Tibial artery (tissue), 4 donors: ENCODE measurements around the gene ZNF688.
A peak's percentile ranks its signal among the peaks of the same experiment; 100 is the strongest.

ENCODE experiments used
- DNase-seq, 2 donors: peaks; one replicate each; pipeline ENCODE4 v3.0.0-alpha.2; 2019
- H3K27ac ChIP-seq, 2 donors: fragments of 200-600 bp; sonication (generic) in 1 of 2; 1 replicate in 1 of 2; 2 replicates in 1 of 2; pipeline ENCODE4 v1.5.1; 2018 to 2019; ENCODE audit warnings: mild to moderate bottlenecking in 1 of 2
- H3K27me3 ChIP-seq, 2 donors: fragments of 200-600 bp; sonication (generic) in 1 of 2; one replicate each; pipeline versions ENCODE4 v1.5.1 to v1.6.0; 2016 to 2019
- H3K36me3 ChIP-seq, 3 donors: fragments of 200-600 bp; sonication (generic) in 2 of 3; one replicate each; pipeline ENCODE4 v1.5.1; 2016 to 2019; ENCODE audit warnings: mild to moderate bottlenecking in 2 of 3
- H3K4me1 ChIP-seq, 4 donors: fragments of 200-600 bp; sonication (generic) in 2 of 4; 1 replicate in 3 of 4; 2 replicates in 1 of 4; pipeline ENCODE4 v1.5.1; 2016 to 2019
- H3K4me3 ChIP-seq, 2 donors: fragments of 200-600 bp; sonication (generic) in 1 of 2; 1 replicate in 1 of 2; 2 replicates in 1 of 2; pipeline ENCODE4 v1.5.1; 2018 to 2019; ENCODE audit warnings: mild to moderate bottlenecking in 2 of 2
- H3K9me3 ChIP-seq, 3 donors: fragments of 200-600 bp; sonication (generic) in 1 of 3; one replicate each; pipeline ENCODE4 v1.5.1; 2016 to 2019
- intact Hi-C: fragments of 100-400 bp; cut with DNase I; formaldehyde crosslinking; loops from one replicate; pipeline ENCODE4 v1.15.0; 2023; ENCODE audit warnings: low total_unique reads
- TF ChIP-seq, protein P1 (sequence below), 2 experiments: fragments of 200-600 bp in 1 of 2; fragments of 450-650 bp in 1 of 2; IDR thresholded peaks; one replicate each; pipeline ENCODE4 v1.5.1; 2017 to 2019; ENCODE audit warnings: antibody characterized with exemption in 2 of 2, mild to moderate bottlenecking in 1 of 2, moderate library complexity in 1 of 2

ZNF688 gene

DNA sequence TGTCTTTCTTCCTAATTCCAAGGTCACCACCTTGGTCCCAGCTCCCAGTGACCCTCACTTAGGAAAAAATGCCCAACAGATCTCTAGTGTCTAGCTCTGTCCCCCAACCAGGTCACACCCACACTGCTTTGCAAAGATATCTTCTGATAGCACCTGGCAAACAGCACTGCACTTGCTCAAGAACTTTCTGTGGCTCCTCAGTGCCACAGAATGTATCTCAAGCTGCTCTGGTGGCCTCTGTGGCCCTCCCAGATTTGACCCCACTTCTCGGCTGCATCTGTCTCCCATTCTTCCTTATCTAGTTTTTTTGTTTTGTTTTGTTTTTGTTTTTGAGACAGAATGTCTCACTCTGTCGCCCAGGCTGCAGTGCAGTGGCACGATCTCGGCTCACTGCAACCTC is 5.0 kb downstream of the ZNF688 start:
- TF ChIP-seq, protein P1, sequence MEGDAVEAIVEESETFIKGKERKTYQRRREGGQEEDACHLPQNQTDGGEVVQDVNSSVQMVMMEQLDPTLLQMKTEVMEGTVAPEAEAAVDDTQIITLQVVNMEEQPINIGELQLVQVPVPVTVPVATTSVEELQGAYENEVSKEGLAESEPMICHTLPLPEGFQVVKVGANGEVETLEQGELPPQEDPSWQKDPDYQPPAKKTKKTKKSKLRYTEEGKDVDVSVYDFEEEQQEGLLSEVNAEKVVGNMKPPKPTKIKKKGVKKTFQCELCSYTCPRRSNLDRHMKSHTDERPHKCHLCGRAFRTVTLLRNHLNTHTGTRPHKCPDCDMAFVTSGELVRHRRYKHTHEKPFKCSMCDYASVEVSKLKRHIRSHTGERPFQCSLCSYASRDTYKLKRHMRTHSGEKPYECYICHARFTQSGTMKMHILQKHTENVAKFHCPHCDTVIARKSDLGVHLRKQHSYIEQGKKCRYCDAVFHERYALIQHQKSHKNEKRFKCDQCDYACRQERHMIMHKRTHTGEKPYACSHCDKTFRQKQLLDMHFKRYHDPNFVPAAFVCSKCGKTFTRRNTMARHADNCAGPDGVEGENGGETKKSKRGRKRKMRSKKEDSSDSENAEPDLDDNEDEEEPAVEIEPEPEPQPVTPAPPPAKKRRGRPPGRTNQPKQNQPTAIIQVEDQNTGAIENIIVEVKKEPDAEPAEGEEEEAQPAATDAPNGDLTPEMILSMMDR (IDR thresholded peaks at IDR 0.05), result no peak
- no peak for DNase-seq
- H3K9me3 ChIP-seq, result no peaks in the 10 kb centered on the region
- H3K27me3 ChIP-seq, result no peaks in the 10 kb centered on the region
- H3K27ac ChIP-seq, result no peak overlapping the region
- no peaks in the 10 kb centered on the region for H3K36me3 ChIP-seq
- intact Hi-C loops, result no loop called here
- H3K4me1 ChIP-seq, result peaks cover 0 to 15% (median 13%) of the 10 kb centered on the region in 4 donors
- H3K4me3 ChIP-seq, result no peak overlapping the region

GRCh38 chr16:30565984-30566383 is 5.5 kb downstream of the ZNF688 start:
- Histone ChIP-seq H3K36me3 (no peaks in the 10 kb centered on the region), H3K27me3 (no peaks in the 10 kb centered on the region), H3K9me3 (no peaks in the 10 kb centered on the region), H3K4me1 (peaks cover 0 to 19% (median 16%) of the 10 kb centered on the region in 4 donors), H3K27ac (no peak overlapping the region), H3K4me3 (no peak overlapping the region)
- intact Hi-C loops, result no loop called here
- TF ChIP-seq, protein P1 (IDR thresholded peaks at IDR 0.05), result no peak
- DNase-seq, result no peak

DNA sequence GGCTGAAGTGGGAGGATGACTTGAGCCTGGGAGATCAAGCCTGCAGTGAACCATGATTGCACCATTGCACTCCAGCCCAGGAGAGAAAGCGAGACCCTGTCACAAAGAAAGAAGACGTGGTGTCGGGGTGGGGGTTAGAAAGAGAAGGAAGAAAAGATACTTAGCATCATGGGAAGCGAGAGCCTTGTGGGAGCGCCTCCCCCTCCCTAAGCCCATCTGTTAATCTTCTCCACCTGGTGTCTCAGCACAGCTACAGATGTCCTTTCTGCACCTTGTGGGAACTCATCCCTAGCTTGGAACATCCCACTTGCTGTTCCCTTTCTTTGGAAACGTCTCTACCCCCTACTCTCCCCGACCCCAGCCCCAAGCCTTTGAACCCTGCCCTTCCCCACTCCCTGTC is 6.0 kb downstream of the ZNF688 start:
- no peak for DNase-seq
- Histone ChIP-seq H3K27ac (no peak overlapping the region), H3K4me1 (peaks cover 0 to 17% (median 12%) of the 10 kb centered on the region in 4 donors), H3K36me3 (no peaks in the 10 kb centered on the region), H3K9me3 (no peaks in the 10 kb centered on the region), H3K27me3 (no peaks in the 10 kb centered on the region), H3K4me3 (no peak overlapping the region)
- TF ChIP-seq, protein P1 (IDR thresholded peaks at IDR 0.05), result no peak
- intact Hi-C loops, result no loop called here

DNA sequence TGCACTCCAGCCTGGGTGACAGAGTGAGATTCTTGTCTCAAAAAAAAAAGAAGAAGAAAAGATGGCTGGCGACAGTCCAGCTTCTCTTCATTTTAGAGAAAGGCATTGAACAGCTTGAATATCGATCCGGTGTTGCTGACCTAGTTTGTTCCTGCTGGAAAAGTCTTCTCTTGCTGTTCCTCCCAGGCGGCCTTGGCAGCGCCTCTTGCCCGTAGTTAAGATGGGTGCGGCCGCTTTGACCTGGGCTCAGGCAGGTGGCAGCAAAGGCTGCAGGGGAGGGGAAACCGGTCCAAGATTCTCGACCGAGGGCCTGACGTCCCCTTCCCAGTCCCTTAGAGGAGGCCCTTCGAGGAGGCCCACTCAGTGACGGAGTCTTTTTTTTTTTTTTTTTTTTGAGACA is 9.5 kb downstream of the ZNF688 start:
- Histone ChIP-seq H3K4me1 (peaks cover 0 to 19% (median 10%) of the 10 kb centered on the region in 4 donors), H3K36me3 (no peaks in the 10 kb centered on the region), H3K4me3 (peak overlapping the region; percentile 45 to 46), H3K9me3 (no peaks in the 10 kb centered on the region), H3K27me3 (no peaks in the 10 kb centered on the region), H3K27ac (peak overlapping the region in 1 of 2 donors; percentile 60)
- TF ChIP-seq, protein P1 (IDR thresholded peaks at IDR 0.05), result no peak
- intact Hi-C loops, result no loop called here
- DNase-seq, result no peak

GRCh38 chr16:30561089-30561816 is 10.3 kb downstream of the ZNF688 start:
- no peaks in the 10 kb centered on the region for H3K27me3 ChIP-seq
- peaks cover 0 to 26% (median 18%) of the 10 kb centered on the region in 4 donors for H3K4me1 ChIP-seq
- peaks cover 0 to 2% (median 0%) of the 10 kb centered on the region in 3 donors for H3K36me3 ChIP-seq
- H3K9me3 ChIP-seq, result no peaks in the 10 kb centered on the region
- TF ChIP-seq, protein P1 (IDR thresholded peaks at IDR 0.05), result no peak
- H3K4me3 ChIP-seq, result peak overlapping the region; percentile 45 to 46
- H3K27ac ChIP-seq, result peak overlapping the region in 1 of 2 donors; percentile 60
- DNase-seq, result no peak
- intact Hi-C loops, result no loop called here
